GM18498 (cell line): Measurements from ENCODE around the gene NPIPA5.
"Not testable (repeated sequence)": the region's sequence is repeated elsewhere in the genome, so short reads cannot be mapped to it uniquely, and the experiment has no call there.

Source experiments
- ATAC-seq: cut with Tn5 transposase; IDR thresholded peaks from one replicate; pipeline ENCODE4 v1.9.1; 2021; ENCODE audit warnings: mild to moderate bottlenecking, moderate library complexity; ENCODE audit not compliant: unreplicated experiment

The NPIPA5 gene

DNA sequence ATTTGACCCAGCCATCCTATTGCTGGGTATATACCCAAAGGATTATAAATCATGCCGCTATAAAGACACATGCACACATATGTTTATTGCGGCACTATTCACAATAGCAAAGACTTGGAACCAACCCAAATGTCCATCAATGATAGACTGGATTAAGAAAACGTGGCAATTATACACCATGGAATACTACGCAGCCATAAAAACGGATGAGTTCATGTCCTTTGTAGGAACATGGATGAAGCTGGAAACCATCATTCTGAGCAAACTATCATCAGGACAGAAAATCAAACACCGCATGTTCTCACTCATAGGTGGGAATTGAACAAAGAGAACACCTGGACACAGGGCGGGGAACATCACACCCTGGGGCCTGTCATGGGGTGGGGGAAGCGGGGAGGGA, 14.9 kb upstream of the NPIPA5 start:
- ATAC-seq: not testable (repeated sequence)

DNA sequence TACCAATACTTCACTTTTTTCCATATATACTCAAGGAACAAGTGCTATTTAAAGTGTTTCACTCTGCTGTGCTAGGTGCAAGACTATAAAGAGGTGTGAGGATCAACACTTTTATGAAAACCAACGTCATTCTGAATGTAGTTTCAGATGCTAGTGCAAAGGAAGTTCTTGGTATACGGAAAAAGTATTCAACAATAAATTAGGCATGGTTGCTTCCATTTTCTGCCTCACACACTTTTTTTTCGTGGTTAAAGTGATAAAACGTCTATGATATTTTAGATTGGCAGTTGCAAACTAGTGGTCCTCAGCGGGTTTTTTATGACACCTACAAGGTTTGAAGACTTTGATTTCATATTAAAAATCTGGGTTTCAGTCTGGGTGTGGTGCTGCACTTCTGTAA, 11.8 kb upstream of the NPIPA5 start:
- ATAC-seq: not testable (repeated sequence)

DNA sequence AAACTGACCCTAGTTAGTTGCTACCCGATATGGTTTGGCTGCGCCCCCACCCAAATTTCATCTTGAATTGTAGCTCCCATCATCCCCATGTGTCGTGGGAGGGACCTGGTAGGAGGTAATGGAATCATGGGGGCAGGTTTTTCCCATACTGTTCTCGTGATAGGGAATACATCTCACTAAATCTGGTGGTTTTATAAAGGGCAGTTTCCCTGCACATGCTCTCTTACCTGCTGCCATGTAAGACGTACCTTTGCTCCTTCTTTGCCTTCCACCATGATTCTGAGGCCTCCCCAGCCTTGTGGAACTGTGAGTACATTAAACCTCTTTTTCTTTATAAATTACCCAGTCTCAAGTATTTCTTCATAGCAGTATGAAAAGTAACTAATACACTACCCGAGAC, 10.0 kb upstream of the NPIPA5 start:
- not testable (repeated sequence) for ATAC-seq

DNA sequence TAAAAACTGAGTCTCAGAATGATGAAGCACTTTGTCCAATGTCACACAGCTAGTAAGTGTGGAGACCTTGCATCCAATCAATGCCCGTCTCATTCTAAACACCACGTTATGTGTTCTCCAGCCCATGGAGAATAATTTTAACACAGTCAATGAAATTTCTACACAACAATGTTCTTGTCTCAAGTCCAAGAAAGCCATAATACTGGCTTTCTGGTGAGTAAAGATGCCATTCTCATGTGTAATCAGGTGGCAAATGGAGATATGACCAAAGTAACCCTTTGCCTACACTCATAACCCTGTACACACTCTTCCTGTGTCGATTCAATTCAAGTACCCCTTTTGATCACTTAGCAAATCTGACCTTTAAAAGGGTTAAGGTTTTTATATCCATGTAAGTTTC, 4.7 kb upstream of the NPIPA5 start:
- not testable (repeated sequence) for ATAC-seq

DNA sequence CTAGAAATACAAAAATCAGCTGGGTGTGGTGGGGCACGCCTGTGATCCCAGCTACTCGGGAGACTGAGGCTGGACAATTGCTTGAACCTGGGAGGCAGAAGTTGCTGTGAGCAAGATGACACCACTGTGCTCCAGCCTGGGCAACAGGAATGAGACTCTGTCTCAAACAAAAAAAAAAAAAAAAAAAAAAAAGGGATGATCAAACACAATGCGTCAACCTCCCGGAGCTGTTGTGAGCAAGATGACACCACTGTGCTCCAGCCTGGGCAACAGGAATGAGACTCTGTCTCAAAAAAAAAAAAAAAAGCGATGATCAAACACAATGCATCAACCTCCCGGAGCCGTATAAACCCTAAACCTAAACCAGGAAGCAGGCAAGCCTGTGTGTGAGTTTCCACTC, 20.6 kb downstream of the NPIPA5 start:
- ATAC-seq: not testable (repeated sequence)

DNA sequence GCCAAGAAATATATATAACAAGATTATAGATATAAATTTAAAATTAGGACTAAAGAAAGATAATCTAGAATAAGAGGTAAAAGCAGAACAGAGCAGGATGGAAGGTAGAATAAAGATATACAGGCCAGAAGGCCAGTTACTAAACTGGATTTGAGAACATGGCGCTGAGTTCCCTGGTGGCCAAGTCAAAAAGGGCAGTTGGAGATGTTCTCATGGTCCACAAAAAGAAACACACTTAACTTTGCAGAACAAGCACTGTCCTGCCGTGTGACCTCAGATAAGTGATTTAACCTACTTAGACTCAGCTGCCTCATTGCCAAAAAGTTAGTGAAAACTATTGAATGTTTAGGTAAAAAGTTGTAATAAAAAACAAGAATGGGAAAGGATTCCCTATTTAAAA, 23.2 kb downstream of the NPIPA5 start:
- not testable (repeated sequence) for ATAC-seq

DNA sequence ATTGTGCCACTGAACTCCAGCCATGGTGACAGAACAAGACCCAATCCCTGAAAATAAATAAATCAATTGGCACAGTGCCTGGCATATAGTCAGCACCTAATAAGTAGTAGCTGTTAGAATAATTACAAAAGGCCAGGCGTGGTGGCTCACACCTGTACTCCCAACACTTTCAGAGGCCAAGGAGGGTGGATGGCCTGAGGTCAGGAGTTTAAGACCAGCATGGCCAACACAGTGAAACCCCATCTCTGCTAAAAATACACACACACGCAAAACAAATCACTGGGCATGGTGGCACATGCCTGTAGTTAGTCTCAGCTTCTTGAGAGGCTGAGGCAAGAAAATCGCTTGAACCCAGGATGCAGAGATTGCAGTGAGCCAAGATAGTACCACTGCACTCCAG, 25.2 kb downstream of the NPIPA5 start:
- not testable (repeated sequence) for ATAC-seq

DNA sequence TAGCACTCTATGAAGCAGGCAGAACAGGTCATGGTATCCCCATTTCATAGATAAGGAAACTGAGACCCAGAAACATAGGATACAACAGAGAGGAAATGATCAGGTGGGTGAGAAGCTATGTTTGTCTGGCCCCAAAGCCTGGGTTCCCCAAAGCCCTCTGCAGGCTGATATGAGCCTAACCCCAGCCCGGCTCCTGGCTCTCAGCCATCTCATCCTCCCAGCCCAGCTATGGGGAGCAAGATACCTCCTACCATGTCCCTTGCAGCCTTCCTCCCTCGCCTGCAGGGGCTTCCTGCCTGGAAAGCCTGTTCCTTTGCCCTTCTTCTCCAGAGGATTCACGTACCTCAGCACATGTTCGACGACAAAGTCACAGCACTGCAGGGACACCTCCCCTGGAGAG, 26.3 kb downstream of the NPIPA5 start:
- not testable (repeated sequence) for ATAC-seq

DNA sequence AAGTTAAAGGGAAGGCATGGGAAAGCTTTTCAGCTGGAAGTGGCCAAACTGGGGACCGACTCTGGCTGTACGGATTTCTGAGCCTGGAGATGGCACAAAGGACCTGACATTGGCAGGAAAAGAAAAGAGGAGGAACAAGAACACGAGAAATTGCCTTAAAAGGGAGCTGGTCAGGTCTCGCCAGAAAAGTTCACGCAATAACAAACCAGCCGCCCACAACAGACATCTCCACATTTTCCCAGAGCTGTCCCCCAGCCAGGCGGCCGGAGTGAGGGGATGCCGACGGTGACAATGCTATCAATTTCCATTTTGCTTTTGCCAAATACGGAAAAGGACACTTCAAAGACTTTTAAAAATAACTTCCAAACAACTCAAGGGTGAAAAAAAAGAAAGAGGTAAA, 26.8 kb downstream of the NPIPA5 start:
- not testable (repeated sequence) for ATAC-seq

DNA sequence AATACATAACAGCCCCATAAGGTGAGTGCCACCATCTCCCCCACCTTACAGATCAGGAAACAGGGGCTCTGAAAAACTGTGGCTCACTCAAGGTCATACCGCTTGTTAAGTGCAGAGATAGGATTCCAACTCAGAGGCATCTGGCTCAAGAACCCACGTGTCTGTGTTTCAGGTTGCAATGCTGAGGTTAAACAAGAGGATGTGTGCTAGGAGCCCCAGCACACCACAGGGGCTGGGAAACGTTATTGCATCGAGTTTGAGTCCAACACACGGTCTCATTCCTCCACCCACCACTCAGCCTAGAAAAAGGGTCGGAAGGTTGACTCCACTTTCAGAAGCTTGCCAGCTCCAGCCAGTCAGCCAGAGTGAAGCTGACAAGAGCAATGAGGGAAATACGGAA, 29.4 kb downstream of the NPIPA5 start:
- ATAC-seq: not testable (repeated sequence)

DNA sequence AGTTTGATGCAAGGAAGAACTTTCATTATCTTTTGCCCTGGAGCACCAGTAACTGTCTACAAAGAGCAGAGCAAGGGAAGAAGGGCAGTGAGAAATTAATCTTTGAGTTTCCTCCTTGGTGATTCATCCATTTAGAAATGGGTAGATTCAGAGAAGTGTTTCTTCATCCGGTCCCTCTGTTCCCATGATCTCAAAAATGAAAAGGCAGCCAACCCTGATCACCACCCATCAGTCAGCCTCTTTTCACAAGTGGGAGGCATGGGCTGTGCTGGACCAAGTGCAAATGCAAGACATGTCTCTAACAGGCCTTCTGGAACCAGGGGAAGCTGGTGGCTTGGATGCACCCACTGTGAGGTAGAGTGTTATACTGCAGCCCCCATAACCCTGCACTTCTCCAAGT, 35.8 kb downstream of the NPIPA5 start:
- not testable (repeated sequence) for ATAC-seq

DNA sequence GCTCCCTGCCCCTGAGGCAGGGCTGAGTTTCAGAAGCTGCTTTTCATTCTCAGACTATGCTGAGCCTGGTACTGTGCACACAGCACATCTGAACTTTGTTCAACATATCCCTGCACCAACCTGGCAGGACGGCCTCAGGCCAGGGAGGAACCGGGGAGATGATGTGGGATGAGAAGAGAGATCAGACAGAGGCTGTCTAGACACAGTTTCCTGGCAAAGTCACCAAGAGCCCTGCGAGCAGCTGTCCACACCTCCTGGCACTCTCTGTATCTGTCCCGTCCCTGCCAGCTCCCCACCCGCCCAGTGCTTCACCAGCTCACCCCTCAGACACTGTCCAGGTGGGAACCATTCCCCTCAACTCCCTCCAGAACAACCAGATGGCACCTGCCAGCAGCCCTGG, 39.1 kb downstream of the NPIPA5 start:
- ATAC-seq: not testable (repeated sequence)

DNA sequence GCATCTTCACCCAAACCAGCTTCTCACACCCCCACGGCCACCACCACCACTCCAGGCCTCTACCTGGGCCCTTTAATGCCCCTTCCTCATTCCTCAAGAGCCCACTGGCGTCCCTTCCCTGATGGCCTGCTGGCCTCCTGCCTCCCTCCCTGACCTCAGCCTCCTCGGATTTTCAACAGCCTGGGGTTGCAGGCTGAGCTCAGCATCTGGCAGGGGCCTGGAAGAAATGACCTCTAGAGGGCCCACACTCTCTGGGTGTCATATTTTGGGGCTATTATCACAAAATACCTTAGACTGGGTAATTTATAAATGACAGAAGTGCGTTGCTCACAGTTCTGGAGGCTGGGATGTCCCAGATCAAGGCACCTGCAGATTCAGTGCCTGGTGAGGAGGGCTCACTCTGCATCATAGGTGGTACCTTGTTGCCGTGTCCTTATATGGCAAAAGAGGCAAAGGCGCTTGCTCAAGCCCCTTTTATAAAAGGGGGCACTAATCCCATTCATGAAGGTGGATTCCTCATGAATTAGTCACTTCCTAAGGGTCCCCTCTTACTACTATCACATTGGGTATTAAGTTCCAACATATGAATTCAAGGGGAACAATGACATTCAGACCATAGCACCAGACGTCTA, 40.0 kb downstream of the NPIPA5 start:
- not testable (repeated sequence) for ATAC-seq

DNA sequence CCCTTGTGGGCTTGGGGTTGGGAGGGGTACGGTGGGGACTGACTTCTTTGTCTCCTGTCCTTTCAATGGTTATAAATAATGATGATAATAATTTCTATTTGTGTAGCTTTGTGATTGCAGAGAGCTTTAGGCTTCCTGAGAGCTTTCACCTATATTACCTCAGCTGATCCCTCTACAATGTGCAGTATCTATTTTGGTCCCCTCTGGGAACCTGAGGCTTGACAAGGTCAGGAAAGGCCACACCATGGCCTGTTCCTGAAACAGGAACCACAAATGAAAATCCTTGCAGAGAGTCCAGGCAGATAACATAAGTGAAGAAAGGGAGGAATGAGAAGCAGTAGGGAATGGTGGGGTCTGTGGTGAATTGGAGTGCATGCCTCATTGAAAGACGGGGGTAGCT, 42.5 kb downstream of the NPIPA5 start:
- ATAC-seq: not testable (repeated sequence)

DNA sequence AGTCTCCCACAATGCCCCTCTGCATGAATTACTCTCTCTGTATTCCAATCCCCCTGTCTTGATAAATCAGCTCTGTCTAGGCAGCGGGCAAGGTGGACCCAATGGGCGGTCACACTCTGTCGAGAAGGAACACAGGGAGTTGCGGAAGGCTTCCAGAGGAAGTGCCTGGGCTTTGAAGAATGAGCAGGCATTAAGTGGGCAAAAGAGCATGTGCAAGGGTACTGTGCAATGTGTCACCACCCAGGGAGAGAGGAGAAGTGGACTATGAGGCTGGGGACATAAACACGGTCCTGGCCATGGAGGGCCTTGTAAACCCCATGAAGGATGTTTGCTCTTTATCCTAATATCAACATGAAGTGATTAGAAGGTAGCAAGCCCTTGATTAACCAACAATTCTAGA, 44.1 kb downstream of the NPIPA5 start:
- ATAC-seq: not testable (repeated sequence)

DNA sequence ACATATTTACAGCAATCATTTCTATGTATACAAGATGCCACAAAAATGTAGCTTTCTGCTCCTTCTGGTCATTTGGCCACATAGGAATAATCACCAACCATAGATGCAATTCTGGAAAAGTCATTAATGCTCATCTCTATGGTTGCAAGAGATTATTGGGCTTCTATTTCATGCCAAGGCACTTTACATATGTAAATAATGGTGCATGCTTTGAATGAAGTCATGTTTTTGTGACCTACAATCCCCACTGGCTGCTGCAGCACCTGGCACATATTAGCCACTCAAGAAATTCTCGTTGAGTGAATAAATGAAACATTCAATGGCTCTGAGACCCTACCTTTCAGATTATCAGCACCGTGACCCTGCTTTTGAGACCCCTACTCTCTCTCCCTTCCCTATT, 47.1 kb downstream of the NPIPA5 start:
- ATAC-seq: not testable (repeated sequence)

DNA sequence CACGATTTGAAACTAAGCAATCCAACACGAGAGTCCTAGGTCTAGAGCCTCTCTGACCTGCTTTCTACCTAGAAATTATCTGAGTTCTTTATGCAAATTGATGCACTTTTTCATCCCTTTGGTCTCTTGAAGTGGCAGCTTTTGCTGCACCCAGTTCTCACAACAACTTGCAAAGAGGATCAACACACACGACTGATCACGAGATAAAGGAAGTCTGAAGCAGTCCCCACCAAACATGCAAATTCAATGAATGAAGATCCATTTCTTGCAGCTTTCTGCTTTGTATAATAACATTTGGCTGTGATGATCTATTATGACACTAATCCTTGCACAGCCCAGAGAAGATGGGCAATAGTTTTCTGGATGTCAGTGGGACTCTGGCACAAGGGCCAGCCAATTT, 53.1 kb downstream of the NPIPA5 start:
- not testable (repeated sequence) for ATAC-seq

DNA sequence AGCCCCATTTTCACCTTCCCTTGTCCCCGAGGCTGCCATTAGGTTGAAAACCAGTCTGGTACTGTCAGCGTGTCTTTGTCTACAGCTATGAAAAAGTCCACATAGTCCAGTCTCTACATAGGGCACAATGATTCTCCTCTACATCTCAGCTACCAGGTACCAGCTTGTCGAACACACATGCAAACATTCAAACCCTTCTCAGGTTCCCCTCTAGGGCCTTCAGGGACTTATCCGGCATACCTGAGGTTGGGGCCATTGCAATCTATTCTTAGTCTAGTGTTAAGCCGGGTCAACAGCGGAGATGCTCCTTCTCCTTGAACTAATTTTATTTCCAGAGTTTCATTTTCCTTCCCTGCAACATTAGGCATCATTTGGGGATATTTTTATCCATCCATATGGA, 54.7 kb downstream of the NPIPA5 start:
- not testable (repeated sequence) for ATAC-seq

DNA sequence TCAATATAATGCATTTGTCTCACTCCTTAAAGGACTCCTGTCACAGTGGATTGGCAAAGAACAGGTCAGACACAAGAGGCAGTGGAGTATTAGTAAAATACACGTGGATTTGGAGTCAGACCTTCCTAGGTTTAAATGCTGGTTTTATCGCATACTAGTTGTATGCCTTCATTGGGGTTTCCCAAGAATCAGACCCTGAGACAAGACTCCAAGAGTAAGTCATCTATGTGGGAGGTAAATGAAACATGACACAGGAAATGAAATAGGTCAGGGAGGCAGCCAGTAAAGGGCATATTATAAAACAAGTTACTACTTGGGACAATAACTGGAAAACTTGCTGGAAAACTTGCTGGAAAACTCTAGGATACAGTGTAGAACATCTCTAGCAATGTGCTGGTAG, 56.9 kb downstream of the NPIPA5 start:
- ATAC-seq: not testable (repeated sequence)

DNA sequence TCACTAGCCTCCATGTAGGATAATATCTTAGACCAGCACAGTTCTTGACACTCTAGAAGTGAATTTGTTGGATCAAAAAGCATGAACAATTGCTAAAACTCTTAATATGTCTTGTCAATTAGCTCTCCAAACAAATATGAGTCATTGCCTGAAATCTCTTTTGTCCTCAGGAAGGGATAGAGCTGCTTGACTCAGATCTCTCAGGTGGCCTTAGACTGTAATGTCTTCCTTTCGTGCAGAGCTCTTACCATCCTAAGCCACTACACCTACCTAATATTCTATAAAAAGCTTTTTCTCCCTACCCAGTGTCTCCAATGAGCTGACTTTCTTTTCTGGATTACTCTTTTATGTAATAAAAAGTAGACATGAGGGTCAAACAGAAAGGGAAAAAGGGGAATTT, 63.5 kb downstream of the NPIPA5 start:
- ATAC-seq: not testable (repeated sequence)
